Placental pericyte (primary cell): Measurements from ENCODE around the gene S100A12. TPM values are rescaled to one million over a fixed set of nuclear protein-coding genes. Genes with fewer than 3 reads are reported as not detected.

Experiments
- small RNA-seq: library from RNA; depleted of rRNA; stranded (forward); fragments of <200 nt; gene quantifications from one replicate; pipeline ENCODE3, GENCODE V24; 2012; ENCODE audit warnings: low replicate concordance
- total RNA-seq: library from RNA; depleted of rRNA; stranded (reverse); fragments of >200 nt; gene quantifications from 2 replicates; pipeline ENCODE4 v1.2.3, GENCODE V29; 2012

S100A12 gene
- not detected in 2 replicates for total RNA-seq

GRCh38 chr1:153375511-153375910 is at the start of gene S100A12:
Gene S100A12 (minus strand): TSS chr1:153375621. CDS start chr1:153374592, 1,029 bp downstream.

GRCh38 chr1:153415850-153416570 is 40.6 kb upstream of the S100A12 start, which contains the start of gene S100A7A:
Gene S100A7A (plus strand): TSS chr1:153416520. CDS start chr1:153418083, 1,563 bp downstream.

GRCh38 chr1:153390938-153391710 is 15.7 kb upstream of the S100A12 start, which contains the start of gene S100A8:
Gene S100A8 (minus strand): TSS chr1:153391073. CDS start chr1:153390535, 538 bp downstream.

GRCh38 chr1:153357853-153358690 is 17.3 kb downstream of the S100A12 start, which contains the start of gene S100A9:
Gene S100A9 (plus strand): TSS chr1:153357854. CDS start chr1:153358284, 430 bp downstream.

GRCh38 chr1:153348511-153349362 is 26.7 kb downstream of the S100A12 start, which contains the start of gene PGLYRP4:
Gene PGLYRP4 (minus strand): TSS chr1:153348841. CDS start chr1:153347932, 909 bp downstream.

Small RNA genes within 50 kb of the gene (small RNA-seq; reads per million reads assigned to genes)
- not detected for gene RNU6-160P
- not detected for gene S100A15A

Other genes with a start within 250 kb of the S100A12 start
- not detected in 2 replicates for gene SPRR2G, start 224.7 kb downstream of the S100A12 start, total RNA-seq
- not detected in 2 replicates for gene LELP1, start 172.2 kb downstream of the S100A12 start, total RNA-seq
- 0.22 and 0.29 TPM in 2 replicates for gene PRR9, start 158.0 kb downstream of the S100A12 start, total RNA-seq
- not detected in 2 replicates for gene LORICRIN, start 115.9 kb downstream of the S100A12 start, total RNA-seq
- gene PGLYRP3, start 62.7 kb downstream of the S100A12 start, total RNA-seq, result not detected in 2 replicates
- gene PGLYRP4, start 26.8 kb downstream of the S100A12 start, total RNA-seq, result not detected in 2 replicates
- gene S100A9, start 17.8 kb downstream of the S100A12 start, total RNA-seq, result not detected in 2 replicates
- gene S100A8, start 15.5 kb upstream of the S100A12 start, total RNA-seq, result not detected in 2 replicates
- not detected in 2 replicates for gene S100A7A, start 40.9 kb upstream of the S100A12 start, total RNA-seq
- gene S100A7, start 85.0 kb upstream of the S100A12 start, total RNA-seq, result not detected in 2 replicates
- 353 and 608 TPM in 2 replicates for gene S100A6, start 160.4 kb upstream of the S100A12 start, total RNA-seq
- gene S100A5, start 165.3 kb upstream of the S100A12 start, total RNA-seq, result 1.1 TPM in 1 of 2 replicates, not detected in the other
- 77.0 and 337 TPM in 2 replicates for gene S100A4, start 170.2 kb upstream of the S100A12 start, total RNA-seq
- gene S100A3, start 173.6 kb upstream of the S100A12 start, total RNA-seq, result 2.4 and 14.2 TPM in 2 replicates
- gene S100A2, start 190.2 kb upstream of the S100A12 start, total RNA-seq, result 1.1 and 2.1 TPM in 2 replicates
- 83.8 and 558 TPM in 2 replicates for gene S100A16, start 237.5 kb upstream of the S100A12 start, total RNA-seq
- gene S100A14, start 240.7 kb upstream of the S100A12 start, total RNA-seq, result not detected in 2 replicates